LNCAP (cell line): ENCODE results near the gene SEC14L6.
A peak's percentile ranks its signal among the peaks of the same experiment; 100 is the strongest.

Source experiments
- CTCF ChIP-seq: fragments of 450-650 bp; IDR thresholded peaks from 2 replicates; pipeline ENCODE4 v1.5.1; 2017; ENCODE audit warnings: mild to moderate bottlenecking

The SEC14L6 gene

GRCh38 chr22:30495041-30495784 is 51.3 kb downstream of the SEC14L6 start:
- TF ChIP-seq CTCF, result no peak

- TF ChIP-seq CTCF, result no peak
Measured at GRCh38 chr22:30492144-30492543, 54.4 kb downstream of the SEC14L6 start.

- TF ChIP-seq CTCF, result no peak
Measured at GRCh38 chr22:30491381-30491780, 55.2 kb downstream of the SEC14L6 start.

GRCh38 chr22:30490399-30490798 is 56.1 kb downstream of the SEC14L6 start:
- TF ChIP-seq CTCF, result peak; percentile 38; the same call in 1 of the 2 replicates

GRCh38 chr22:30488121-30488520 is 58.4 kb downstream of the SEC14L6 start:
- no peak for TF ChIP-seq CTCF

GRCh38 chr22:30486661-30487115 is 59.9 kb downstream of the SEC14L6 start:
- no peak for TF ChIP-seq CTCF

GRCh38 chr22:30486118-30486517 is 60.4 kb downstream of the SEC14L6 start:
- no peak for TF ChIP-seq CTCF
